IPS-18a (cell line): ENCODE results near the gene TESK2.

Source experiments
- H3K27ac ChIP-seq: one replicate; pipeline ENCODE4 v1.5.1; 2013; ENCODE audit warnings: low read length
- H3K27me3 ChIP-seq: one replicate; pipeline ENCODE4 v1.6.1; 2013; ENCODE audit warnings: mild to moderate bottlenecking, low read length; ENCODE audit not compliant: control insufficient read depth, insufficient read depth
- H3K36me3 ChIP-seq: one replicate; pipeline ENCODE4 v1.6.1; 2013; ENCODE audit warnings: low read depth, low read length; ENCODE audit not compliant: control insufficient read depth
- H3K4me1 ChIP-seq: one replicate; pipeline ENCODE4 v1.6.1; 2013; ENCODE audit warnings: low read depth, low read length; ENCODE audit not compliant: control insufficient read depth
- H3K4me3 ChIP-seq: one replicate; pipeline ENCODE4 v1.5.1; 2013; ENCODE audit warnings: low read length
- H3K9ac ChIP-seq: one replicate; pipeline ENCODE4 v1.6.1; 2013; ENCODE audit warnings: mild to moderate bottlenecking, low read length, moderate library complexity
- H3K9me3 ChIP-seq: one replicate; pipeline ENCODE4 v1.6.1; 2013; ENCODE audit warnings: low read depth, low read length; ENCODE audit not compliant: control insufficient read depth

Gene TESK2

GRCh38 chr1:45423906-45424678 lies 66.9 kb downstream of the TESK2 start:
- Histone ChIP-seq H3K9ac (no peak overlapping the region), H3K27ac (no peak overlapping the region), H3K9me3 (no peaks in the 10 kb centered on the region), H3K36me3 (no peaks in the 10 kb centered on the region), H3K27me3 (no peaks in the 10 kb centered on the region), H3K4me1 (no peaks in the 10 kb centered on the region), H3K4me3 (no peak overlapping the region)

- Histone ChIP-seq H3K4me3 (no peak overlapping the region), H3K36me3 (no peaks in the 10 kb centered on the region), H3K27ac (no peak overlapping the region), H3K27me3 (no peaks in the 10 kb centered on the region), H3K9me3 (no peaks in the 10 kb centered on the region), H3K9ac (no peak overlapping the region), H3K4me1 (no peaks in the 10 kb centered on the region)
Observed at GRCh38 chr1:45421935-45422334, 69.0 kb downstream of the TESK2 start.

- no peaks in the 10 kb centered on the region for H3K4me1 ChIP-seq
- H3K9me3 ChIP-seq = no peaks in the 10 kb centered on the region
- H3K4me3 ChIP-seq = no peak overlapping the region
- no peak overlapping the region for H3K9ac ChIP-seq
- no peaks in the 10 kb centered on the region for H3K36me3 ChIP-seq
- no peaks in the 10 kb centered on the region for H3K27me3 ChIP-seq
- H3K27ac ChIP-seq = no peak overlapping the region
Observed at GRCh38 chr1:45414746-45415145, 76.2 kb downstream of the TESK2 start.

GRCh38 chr1:45412899-45413298 lies 78.1 kb downstream of the TESK2 start:
- Histone ChIP-seq H3K9me3 (no peaks in the 10 kb centered on the region), H3K27me3 (no peaks in the 10 kb centered on the region)

GRCh38 chr1:45411510-45411899 lies 79.5 kb downstream of the TESK2 start:
- no peaks in the 10 kb centered on the region for H3K36me3 ChIP-seq
- H3K27ac ChIP-seq = no peak overlapping the region
- no peaks in the 10 kb centered on the region for H3K9me3 ChIP-seq
- no peak overlapping the region for H3K4me3 ChIP-seq
- no peaks in the 10 kb centered on the region for H3K4me1 ChIP-seq
- no peaks in the 10 kb centered on the region for H3K27me3 ChIP-seq
- H3K9ac ChIP-seq = no peak overlapping the region

More at GRCh38 chr1:45412899-45413298, 78.1 kb downstream of the TESK2 start:
- Histone ChIP-seq H3K4me3 (no peak overlapping the region), H3K4me1 (no peaks in the 10 kb centered on the region), H3K9ac (no peak overlapping the region), H3K27ac (no peak overlapping the region), H3K36me3 (no peaks in the 10 kb centered on the region)

- Histone ChIP-seq H3K27ac (no peak overlapping the region), H3K27me3 (no peaks in the 10 kb centered on the region), H3K36me3 (no peaks in the 10 kb centered on the region), H3K4me1 (no peaks in the 10 kb centered on the region), H3K9me3 (no peaks in the 10 kb centered on the region), H3K4me3 (no peak overlapping the region), H3K9ac (no peak overlapping the region)
Observed at GRCh38 chr1:45410850-45411509, 80.0 kb downstream of the TESK2 start.

GRCh38 chr1:45409276-45409675 lies 81.7 kb downstream of the TESK2 start:
- Histone ChIP-seq H3K27ac (no peak overlapping the region), H3K36me3 (no peaks in the 10 kb centered on the region), H3K9me3 (no peaks in the 10 kb centered on the region), H3K9ac (no peak overlapping the region), H3K4me1 (no peaks in the 10 kb centered on the region), H3K4me3 (no peak overlapping the region), H3K27me3 (no peaks in the 10 kb centered on the region)

- Histone ChIP-seq H3K27ac (no peak overlapping the region), H3K36me3 (no peaks in the 10 kb centered on the region), H3K9me3 (no peaks in the 10 kb centered on the region), H3K27me3 (no peaks in the 10 kb centered on the region), H3K4me3 (no peak overlapping the region), H3K4me1 (no peaks in the 10 kb centered on the region), H3K9ac (no peak overlapping the region)
Observed at GRCh38 chr1:45407629-45408287, 83.2 kb downstream of the TESK2 start.

- H3K9ac ChIP-seq = no peak overlapping the region
- H3K4me1 ChIP-seq = no peaks in the 10 kb centered on the region
- H3K4me3 ChIP-seq = no peak overlapping the region
- no peaks in the 10 kb centered on the region for H3K9me3 ChIP-seq
- H3K27me3 ChIP-seq = no peaks in the 10 kb centered on the region
- H3K27ac ChIP-seq = no peak overlapping the region
- no peaks in the 10 kb centered on the region for H3K36me3 ChIP-seq
Observed at GRCh38 chr1:45405636-45406035, 85.3 kb downstream of the TESK2 start.

GRCh38 chr1:45403718-45404117 lies 87.2 kb downstream of the TESK2 start:
- peaks cover 2% of the 10 kb centered on the region for H3K4me1 ChIP-seq
- no peaks in the 10 kb centered on the region for H3K36me3 ChIP-seq
- H3K27me3 ChIP-seq = no peaks in the 10 kb centered on the region
- no peaks in the 10 kb centered on the region for H3K9me3 ChIP-seq
- H3K9ac ChIP-seq = no peak overlapping the region
- no peak overlapping the region for H3K27ac ChIP-seq
- H3K4me3 ChIP-seq = no peak overlapping the region

- Histone ChIP-seq H3K27ac (no peak overlapping the region), H3K27me3 (no peaks in the 10 kb centered on the region), H3K9ac (no peak overlapping the region), H3K36me3 (no peaks in the 10 kb centered on the region), H3K4me3 (no peak overlapping the region), H3K4me1 (peaks cover 2% of the 10 kb centered on the region), H3K9me3 (no peaks in the 10 kb centered on the region)
Observed at GRCh38 chr1:45403298-45403697, 87.7 kb downstream of the TESK2 start.
